ENCODE data around the gene BEND3.

BEND3 gene

DNA sequence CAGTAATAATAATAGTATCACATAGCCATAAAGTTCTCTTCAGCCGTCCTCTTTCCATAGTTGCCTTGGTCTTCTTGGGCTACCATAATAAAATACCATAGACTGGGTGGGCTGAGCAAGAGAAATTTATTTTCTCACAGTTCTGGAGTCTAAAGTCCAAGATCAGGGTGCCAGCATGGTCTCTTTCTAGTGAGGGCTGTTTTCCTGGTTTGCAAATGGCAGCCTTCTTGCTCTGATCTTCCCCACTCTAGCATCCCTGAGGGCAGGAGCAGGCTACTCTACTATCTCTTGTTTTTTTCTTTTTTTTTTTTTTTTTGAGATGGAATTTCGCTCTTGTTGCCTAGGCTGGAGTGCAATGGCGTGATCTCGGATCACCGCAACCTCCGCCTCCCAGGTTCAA lies 8.2 kb upstream of the BEND3 start:
- Histone ChIP-seq H4K20me1 (ENCODE audit: insufficient read depth, low read length, poor library complexity, severe bottlenecking) (no peaks in the 10 kb centered on the region), H3K27me3 (ENCODE audit: insufficient read depth, low read length, poor library complexity, severe bottlenecking) (no peaks in the 10 kb centered on the region), H3K9me2 (replicated peaks; ENCODE audit: low read depth, low read length) (no peaks in the 10 kb centered on the region), H3K9me3 (ENCODE audit: insufficient read depth, low read depth, low read length) (no peaks in the 10 kb centered on the region), H3K79me2 (ENCODE audit: insufficient read depth, low read length) (no peaks in the 10 kb centered on the region), H2AFZ (ENCODE audit: low read length) (no peak overlapping the region), H3K4me1 (ENCODE audit: insufficient read depth, low read length, poor library complexity, severe bottlenecking) (peaks cover 5% of the 10 kb centered on the region), H3F3A (ENCODE audit: low read depth) (no peaks in the 10 kb centered on the region), H3K4me3 (ENCODE audit: low read length, poor library complexity, severe bottlenecking) (no peak overlapping the region), H3K4me2 (ENCODE audit: low read depth, low read length, poor library complexity, severe bottlenecking) (no peak overlapping the region), H3K36me3 (ENCODE audit: insufficient read depth, low read length) (no peaks in the 10 kb centered on the region), H3K9ac (ENCODE audit: low read depth, low read length, poor library complexity, severe bottlenecking) (no peak overlapping the region)
- TF ChIP-seq CTCF (conservative IDR thresholded peaks at IDR 0.05; ENCODE audit: low read length), result no peak
- no peak for TF ChIP-seq EZH2phosphoT487 (IDR thresholded peaks at IDR 0.05; ENCODE audit: borderline replicate concordance)

DNA sequence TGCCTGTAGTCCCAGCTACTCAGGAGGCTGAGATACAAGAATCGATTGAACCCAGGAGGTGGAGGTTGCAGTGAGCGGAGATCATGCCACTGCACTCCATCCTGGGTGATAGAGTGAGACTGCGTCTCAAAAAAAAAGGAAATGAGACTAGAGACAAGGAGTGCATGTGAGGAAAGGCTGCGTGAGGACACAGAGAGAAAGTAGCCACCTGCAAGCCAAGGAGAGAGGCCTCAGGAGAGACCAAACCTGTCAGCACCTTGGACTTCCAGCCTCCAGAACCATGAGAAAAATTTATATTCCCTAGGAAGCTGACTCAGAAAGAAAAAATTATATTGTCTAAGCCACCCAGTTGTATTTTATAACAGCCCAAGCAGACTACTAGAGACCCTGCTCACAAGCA lies 7.4 kb upstream of the BEND3 start:
- Histone ChIP-seq H3K4me2 (ENCODE audit: low read depth, low read length, poor library complexity, severe bottlenecking) (no peak overlapping the region), H3K9ac (ENCODE audit: low read depth, low read length, poor library complexity, severe bottlenecking) (no peak overlapping the region)
- no peak for TF ChIP-seq EZH2phosphoT487 (IDR thresholded peaks at IDR 0.05; ENCODE audit: borderline replicate concordance)

DNA sequence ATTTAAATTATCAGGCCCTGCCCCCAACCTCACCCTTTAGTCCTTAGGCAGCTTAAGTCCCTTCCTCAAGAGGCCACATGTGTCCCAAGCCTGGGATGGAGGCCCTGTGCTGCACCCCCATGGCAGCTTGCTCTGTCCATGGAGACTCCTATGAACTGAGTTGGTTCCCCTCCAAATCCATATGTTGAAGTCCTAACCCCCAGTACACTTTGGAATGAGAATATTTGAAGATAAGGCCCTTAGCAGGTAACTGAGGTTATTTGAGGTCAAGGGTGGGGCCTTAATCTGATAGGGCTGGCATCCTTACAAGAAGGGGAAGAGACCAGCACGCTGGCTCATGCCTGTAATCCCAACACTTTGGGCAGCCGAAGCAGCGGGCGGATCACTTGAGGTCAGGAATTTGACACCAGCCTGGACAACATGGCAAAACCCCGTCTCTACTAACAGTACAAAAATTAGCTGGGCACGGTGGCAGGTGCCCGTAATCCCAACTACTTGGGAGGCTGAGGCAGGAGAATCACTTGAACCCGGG lies 6.7 kb upstream of the BEND3 start:
- H3K79me2 ChIP-seq (ENCODE audit: insufficient read depth, low read length), result no peaks in the 10 kb centered on the region
- H3K27me3 ChIP-seq (ENCODE audit: insufficient read depth, low read length, poor library complexity, severe bottlenecking), result no peaks in the 10 kb centered on the region
- H2AFZ ChIP-seq (ENCODE audit: low read length), result no peak overlapping the region
- TF ChIP-seq CTCF (conservative IDR thresholded peaks at IDR 0.05; ENCODE audit: low read length) (no peak), EZH2phosphoT487 (IDR thresholded peaks at IDR 0.05; ENCODE audit: borderline replicate concordance) (no peak)
- H3K9me2 ChIP-seq (replicated peaks; ENCODE audit: low read depth, low read length), result no peaks in the 10 kb centered on the region
- H3F3A ChIP-seq (ENCODE audit: low read depth), result peaks cover 5% of the 10 kb centered on the region; the same call in 1 of the 2 replicates
- no peak overlapping the region for H3K9ac ChIP-seq (ENCODE audit: low read depth, low read length, poor library complexity, severe bottlenecking)
- no peaks in the 10 kb centered on the region for H3K36me3 ChIP-seq (ENCODE audit: insufficient read depth, low read length)
- no peak overlapping the region for H3K4me2 ChIP-seq (ENCODE audit: low read depth, low read length, poor library complexity, severe bottlenecking)
- H4K20me1 ChIP-seq (ENCODE audit: insufficient read depth, low read length, poor library complexity, severe bottlenecking), result no peaks in the 10 kb centered on the region
- peaks cover 6% of the 10 kb centered on the region for H3K4me1 ChIP-seq (ENCODE audit: insufficient read depth, low read length, poor library complexity, severe bottlenecking)
- no peak overlapping the region for H3K4me3 ChIP-seq (ENCODE audit: low read length, poor library complexity, severe bottlenecking)
- H3K9me3 ChIP-seq (ENCODE audit: insufficient read depth, low read depth, low read length), result no peaks in the 10 kb centered on the region

More for the DNA sequence above, 7.4 kb upstream of the BEND3 start:
- H3F3A ChIP-seq (ENCODE audit: low read depth), result peaks cover 4% of the 10 kb centered on the region; the same call in 1 of the 2 replicates
- H3K9me2 ChIP-seq (replicated peaks; ENCODE audit: low read depth, low read length), result no peaks in the 10 kb centered on the region
- H3K4me1 ChIP-seq (ENCODE audit: insufficient read depth, low read length, poor library complexity, severe bottlenecking), result peaks cover 5% of the 10 kb centered on the region
- H3K4me3 ChIP-seq (ENCODE audit: low read length, poor library complexity, severe bottlenecking), result no peak overlapping the region
- no peaks in the 10 kb centered on the region for H3K36me3 ChIP-seq (ENCODE audit: insufficient read depth, low read length)
- no peaks in the 10 kb centered on the region for H3K79me2 ChIP-seq (ENCODE audit: insufficient read depth, low read length)
- no peaks in the 10 kb centered on the region for H3K27me3 ChIP-seq (ENCODE audit: insufficient read depth, low read length, poor library complexity, severe bottlenecking)
- H3K9me3 ChIP-seq (ENCODE audit: insufficient read depth, low read depth, low read length), result no peaks in the 10 kb centered on the region
- no peak overlapping the region for H2AFZ ChIP-seq (ENCODE audit: low read length)
- H4K20me1 ChIP-seq (ENCODE audit: insufficient read depth, low read length, poor library complexity, severe bottlenecking), result no peaks in the 10 kb centered on the region

DNA sequence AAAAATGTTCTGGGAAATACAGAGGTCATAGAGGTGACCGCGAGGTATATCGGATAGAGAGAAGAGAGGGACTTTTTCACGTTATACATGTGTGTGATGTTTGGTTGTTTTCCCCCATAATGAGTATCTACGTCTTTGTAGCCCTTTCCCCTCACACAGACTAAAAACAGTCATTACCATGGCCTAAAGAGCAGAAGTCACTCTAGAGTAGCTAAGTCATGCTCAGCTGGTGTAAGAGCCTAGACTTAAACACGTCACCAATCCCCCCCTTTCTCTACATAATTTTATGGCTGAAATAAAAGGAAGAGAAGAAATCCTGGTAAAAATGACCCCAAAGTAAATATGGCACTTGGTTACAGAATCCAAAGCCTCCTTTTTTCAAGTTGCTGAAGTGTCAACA lies 6.0 kb upstream of the BEND3 start:
- H3K36me3 ChIP-seq (ENCODE audit: insufficient read depth, low read length), result no peaks in the 10 kb centered on the region
- H3K79me2 ChIP-seq (ENCODE audit: insufficient read depth, low read length), result no peaks in the 10 kb centered on the region
- no peak overlapping the region for H3K9ac ChIP-seq (ENCODE audit: low read depth, low read length, poor library complexity, severe bottlenecking)
- peaks cover 5% of the 10 kb centered on the region; the same call in 1 of the 2 replicates for H3F3A ChIP-seq (ENCODE audit: low read depth)
- TF ChIP-seq EZH2phosphoT487 (IDR thresholded peaks at IDR 0.05; ENCODE audit: borderline replicate concordance), result no peak
- TF ChIP-seq CTCF (conservative IDR thresholded peaks at IDR 0.05; ENCODE audit: low read length), result no peak
- no peaks in the 10 kb centered on the region for H3K27me3 ChIP-seq (ENCODE audit: insufficient read depth, low read length, poor library complexity, severe bottlenecking)
- no peaks in the 10 kb centered on the region for H3K9me2 ChIP-seq (replicated peaks; ENCODE audit: low read depth, low read length)
- no peak overlapping the region for H3K4me3 ChIP-seq (ENCODE audit: low read length, poor library complexity, severe bottlenecking)
- H4K20me1 ChIP-seq (ENCODE audit: insufficient read depth, low read length, poor library complexity, severe bottlenecking), result no peaks in the 10 kb centered on the region
- peaks cover 14% of the 10 kb centered on the region for H3K4me1 ChIP-seq (ENCODE audit: insufficient read depth, low read length, poor library complexity, severe bottlenecking)
- H2AFZ ChIP-seq (ENCODE audit: low read length), result no peak overlapping the region
- H3K4me2 ChIP-seq (ENCODE audit: low read depth, low read length, poor library complexity, severe bottlenecking), result no peak overlapping the region
- H3K9me3 ChIP-seq (ENCODE audit: insufficient read depth, low read depth, low read length), result no peaks in the 10 kb centered on the region

Data from Loucy (cell line).